Stomach (tissue), 9 donors: Measurements from ENCODE around the gene VWC2. TPM values are rescaled to one million over a fixed set of nuclear protein-coding genes. Genes with fewer than 3 reads are reported as not detected.

Experiments used
- DNase-seq, 2 donors: peaks; one replicate each; pipeline versions ENCODE4 v3.0.0 to v3.0.0-alpha.2; 2013 to 2019
- H3K27ac ChIP-seq, 5 donors: fragments of 200-600 bp in 4 of 5; sonication (generic) in 4 of 5; one replicate each; pipeline ENCODE4 v1.5.1; 2013 to 2019; ENCODE audit warnings: mild to moderate bottlenecking in 1 of 5, moderate library complexity in 1 of 5
- H3K27me3 ChIP-seq, 3 donors: fragments of 200-600 bp; sonication (generic); one replicate each; pipeline ENCODE4 v1.5.1; 2017 to 2019; ENCODE audit warnings: mixed run types in 1 of 3
- H3K36me3 ChIP-seq, 4 donors: fragments of 200-600 bp; sonication (generic); 1 replicate in 3 of 4; 2 replicates in 1 of 4; pipeline ENCODE4 v1.5.1; 2016 to 2019
- H3K4me1 ChIP-seq, 4 donors: fragments of 200-600 bp; sonication (generic); one replicate each; pipeline ENCODE4 v1.5.1; 2016 to 2019
- H3K4me3 ChIP-seq, 4 donors: fragments of 200-600 bp; sonication (generic) in 3 of 4; one replicate each; pipeline ENCODE4 v1.5.1; 2016 to 2019; ENCODE audit warnings: mild to moderate bottlenecking in 1 of 4
- H3K9me3 ChIP-seq, 4 donors: fragments of 200-600 bp; sonication (generic); one replicate each; pipeline ENCODE4 v1.5.1; 2016 to 2019
- CTCF ChIP-seq, 7 experiments: fragments of 450-650 bp in 4 of 7; fragments of 200-600 bp in 3 of 7; sonication (generic) in 3 of 7; IDR thresholded peaks; one replicate each; pipeline ENCODE4 v1.5.1; 2016 to 2019; ENCODE audit warnings: antibody characterized with exemption in 7 of 7, control low read depth in 2 of 7, mild to moderate bottlenecking in 1 of 7
- EP300 ChIP-seq: sonication (generic); formaldehyde crosslinking; IDR thresholded peaks from one replicate; pipeline ENCODE4 v1.6.1; 2017; ENCODE audit warnings: antibody characterized with exemption
- POLR2A ChIP-seq, 4 donors: fragments of 450-650 bp; IDR thresholded peaks; one replicate each; pipeline ENCODE4 v1.6.1; 2016; ENCODE audit warnings: antibody characterized with exemption in 4 of 4, control low read depth in 2 of 4, mild to moderate bottlenecking in 1 of 4, moderate library complexity in 1 of 4
- POLR2AphosphoS5 ChIP-seq, 3 donors: sonication (generic); formaldehyde crosslinking; IDR thresholded peaks; one replicate each; pipeline ENCODE4 v1.6.1; 2016; ENCODE audit warnings: antibody characterized with exemption in 3 of 3
- WGBS, 5 donors: extraction: QIAGEN DNeasy Blood & Tissue Kit in 3 of 5; methylation state at CpG; one replicate each; pipeline versions ENCODE4 v1.1.5 to v1.1.7; 2013 to 2018; 5-methylcytosine and 5-hydroxymethylcytosine counted together
- intact Hi-C: fragments of 100-400 bp; cut with DNase I; formaldehyde crosslinking; loops from one replicate; pipeline ENCODE4 v1.15.1; 2023; ENCODE audit warnings: low total_unique reads
- polyA plus RNA-seq, 3 donors: library from polyadenylated mRNA; stranded (reverse); fragments of 200-250 nt; gene quantifications; one replicate each; pipeline ENCODE4 v1.2.3, GENCODE V29; 2013
- total RNA-seq, 5 donors: library from RNA; depleted of rRNA; stranded (reverse); fragments of >200 nt; gene quantifications; one replicate each; pipeline versions ENCODE4 v1.1.0 to v1.2.3, GENCODE V29; 2014 to 2016
- donor health status: healthy with polysubstance abuse.
- donor health status: Bipolar disorder and iron deficiency.
- donor health status: healthy.

VWC2 gene
- total and polyA plus RNA-seq, 8 donors, result under 0.01 to 0.45 (median 0.10) TPM; not detected in 4

- DNase-seq, result no peak
- Histone ChIP-seq H3K4me3 (no peak overlapping the region), H3K9me3 (peaks cover 0 to 14% (median 0%) of the 10 kb centered on the region in 4 donors), H3K36me3 (no peaks in the 10 kb centered on the region), H3K4me1 (peaks cover 15 to 38% (median 29%) of the 10 kb centered on the region in 4 donors), H3K27me3 (peaks cover 7 to 52% (median 29%) of the 10 kb centered on the region in 3 donors), H3K27ac (no peak overlapping the region)
- TF ChIP-seq POLR2A (IDR thresholded peaks at IDR 0.05) (no peak), CTCF (IDR thresholded peaks at IDR 0.05) (no peak), POLR2AphosphoS5 (IDR thresholded peaks at IDR 0.05) (no peak), EP300 (no peak)
- 9 to 38% (median 22%) methylated on average over 2 of the region's 2 CpGs for WGBS, 5 donors
- intact Hi-C loops, result no loop called here
Observed at GRCh38 chr7:49776994-49777393, 3.6 kb downstream of the VWC2 start.

- 56 to 67% (median 63%) methylated on average over 3 of the region's 3 CpGs for WGBS, 5 donors
- peak overlapping the region in 1 of 5 donors; percentile 8 for H3K27ac ChIP-seq
- H3K36me3 ChIP-seq, result no peaks in the 10 kb centered on the region
- DNase-seq, result no peak
- peaks cover 0 to 8% (median 0%) of the 10 kb centered on the region in 4 donors for H3K9me3 ChIP-seq
- peaks cover 7 to 34% (median 22%) of the 10 kb centered on the region in 3 donors for H3K27me3 ChIP-seq
- intact Hi-C loops, result no loop called here
- TF ChIP-seq EP300 (no peak), POLR2A (IDR thresholded peaks at IDR 0.05) (no peak), CTCF (IDR thresholded peaks at IDR 0.05) (no peak), POLR2AphosphoS5 (IDR thresholded peaks at IDR 0.05) (no peak)
- H3K4me3 ChIP-seq, result no peak overlapping the region
- H3K4me1 ChIP-seq, result peaks cover 8 to 25% (median 21%) of the 10 kb centered on the region in 4 donors
Observed at GRCh38 chr7:49778731-49779270, 5.4 kb downstream of the VWC2 start.

GRCh38 chr7:49780953-49781352 lies 7.5 kb downstream of the VWC2 start:
- no peak for TF ChIP-seq POLR2AphosphoS5 (IDR thresholded peaks at IDR 0.05)
- TF ChIP-seq POLR2A (IDR thresholded peaks at IDR 0.05), result no peak
- no peak for TF ChIP-seq EP300
- no peak for TF ChIP-seq CTCF (IDR thresholded peaks at IDR 0.05)
- Histone ChIP-seq H3K4me3 (no peak overlapping the region), H3K27ac (no peak overlapping the region), H3K9me3 (no peaks in the 10 kb centered on the region), H3K36me3 (no peaks in the 10 kb centered on the region), H3K4me1 (peaks cover 0 to 4% (median under 1%) of the 10 kb centered on the region in 4 donors), H3K27me3 (peaks cover 0 to 12% (median under 1%) of the 10 kb centered on the region in 3 donors)
- DNase-seq, result no peak
- 65 to 88% (median 80%) methylated on average over 1 of the region's 1 CpG for WGBS, 5 donors
- intact Hi-C loops, result no loop called here

GRCh38 chr7:49781996-49782395 lies 8.6 kb downstream of the VWC2 start:
- Histone ChIP-seq H3K36me3 (no peaks in the 10 kb centered on the region), H3K27ac (no peak overlapping the region), H3K9me3 (no peaks in the 10 kb centered on the region), H3K4me1 (no peaks in the 10 kb centered on the region), H3K4me3 (no peak overlapping the region), H3K27me3 (peaks cover 0 to 3% (median 0%) of the 10 kb centered on the region in 3 donors)
- intact Hi-C loops, result no loop called here
- no peak for DNase-seq
- TF ChIP-seq POLR2A (IDR thresholded peaks at IDR 0.05) (no peak), POLR2AphosphoS5 (IDR thresholded peaks at IDR 0.05) (no peak), EP300 (no peak), CTCF (IDR thresholded peaks at IDR 0.05) (no peak)
- WGBS, 5 donors, result 86 to 100% (median 96%) methylated on average over 1 of the region's 1 CpG
